Measurements from ENCODE around the gene KCNJ6.
A peak's percentile ranks its signal among the peaks of the same experiment; 100 is the strongest.
"Not testable (repeated sequence)": the region's sequence is repeated elsewhere in the genome, so short reads cannot be mapped to it uniquely, and the experiment has no call there.

KCNJ6 gene

GRCh38 chr21:37593740-37594471 lies 322.4 kb downstream of the KCNJ6 start:
- DNase-seq (ENCODE audit: low read depth in 2 of 2), result peak in 1 of 2 donors; percentile 16
- H3K4me3 ChIP-seq (replicated peaks in 1 of 2; ENCODE audit: low read depth in 2 of 2, low read length in 2 of 2), result no peak overlapping the region
- TF ChIP-seq, protein P1, sequence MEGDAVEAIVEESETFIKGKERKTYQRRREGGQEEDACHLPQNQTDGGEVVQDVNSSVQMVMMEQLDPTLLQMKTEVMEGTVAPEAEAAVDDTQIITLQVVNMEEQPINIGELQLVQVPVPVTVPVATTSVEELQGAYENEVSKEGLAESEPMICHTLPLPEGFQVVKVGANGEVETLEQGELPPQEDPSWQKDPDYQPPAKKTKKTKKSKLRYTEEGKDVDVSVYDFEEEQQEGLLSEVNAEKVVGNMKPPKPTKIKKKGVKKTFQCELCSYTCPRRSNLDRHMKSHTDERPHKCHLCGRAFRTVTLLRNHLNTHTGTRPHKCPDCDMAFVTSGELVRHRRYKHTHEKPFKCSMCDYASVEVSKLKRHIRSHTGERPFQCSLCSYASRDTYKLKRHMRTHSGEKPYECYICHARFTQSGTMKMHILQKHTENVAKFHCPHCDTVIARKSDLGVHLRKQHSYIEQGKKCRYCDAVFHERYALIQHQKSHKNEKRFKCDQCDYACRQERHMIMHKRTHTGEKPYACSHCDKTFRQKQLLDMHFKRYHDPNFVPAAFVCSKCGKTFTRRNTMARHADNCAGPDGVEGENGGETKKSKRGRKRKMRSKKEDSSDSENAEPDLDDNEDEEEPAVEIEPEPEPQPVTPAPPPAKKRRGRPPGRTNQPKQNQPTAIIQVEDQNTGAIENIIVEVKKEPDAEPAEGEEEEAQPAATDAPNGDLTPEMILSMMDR (IDR thresholded peaks at IDR 0.05; ENCODE audit: low read depth, low read length), result no peak

GRCh38 chr21:37593015-37593414 lies 323.2 kb downstream of the KCNJ6 start:
- peak in 1 of 2 donors; percentile 9 for DNase-seq (ENCODE audit: low read depth in 2 of 2)
- TF ChIP-seq, protein P1 (IDR thresholded peaks at IDR 0.05; ENCODE audit: low read depth, low read length), result no peak
- H3K4me3 ChIP-seq (replicated peaks in 1 of 2; ENCODE audit: low read depth in 2 of 2, low read length in 2 of 2), result no peak overlapping the region

DNA sequence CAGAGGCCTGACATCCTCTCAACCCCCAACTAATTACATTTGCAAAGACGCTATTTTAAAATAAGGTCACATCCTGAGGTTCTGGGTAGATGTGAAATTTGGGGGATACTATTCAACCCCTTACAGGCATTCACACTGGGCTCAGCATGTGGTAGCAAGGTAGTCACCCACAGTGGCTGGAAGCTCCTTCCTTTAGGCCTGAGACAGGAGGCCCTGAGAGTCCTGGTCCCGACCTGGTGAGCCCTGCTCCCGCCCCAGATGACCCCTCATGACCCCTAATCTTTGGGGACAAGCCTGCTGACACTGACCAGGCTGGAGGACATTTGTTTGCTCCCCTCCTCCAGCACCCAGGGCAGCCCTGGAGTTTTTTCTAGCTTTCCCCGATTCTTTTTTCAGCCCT lies 323.8 kb downstream of the KCNJ6 start:
- no peak overlapping the region for H3K4me3 ChIP-seq (replicated peaks in 1 of 2; ENCODE audit: low read depth in 2 of 2, low read length in 2 of 2)
- DNase-seq (ENCODE audit: low read depth in 2 of 2), result no peak
- TF ChIP-seq, protein P1 (IDR thresholded peaks at IDR 0.05; ENCODE audit: low read depth, low read length), result no peak

DNA sequence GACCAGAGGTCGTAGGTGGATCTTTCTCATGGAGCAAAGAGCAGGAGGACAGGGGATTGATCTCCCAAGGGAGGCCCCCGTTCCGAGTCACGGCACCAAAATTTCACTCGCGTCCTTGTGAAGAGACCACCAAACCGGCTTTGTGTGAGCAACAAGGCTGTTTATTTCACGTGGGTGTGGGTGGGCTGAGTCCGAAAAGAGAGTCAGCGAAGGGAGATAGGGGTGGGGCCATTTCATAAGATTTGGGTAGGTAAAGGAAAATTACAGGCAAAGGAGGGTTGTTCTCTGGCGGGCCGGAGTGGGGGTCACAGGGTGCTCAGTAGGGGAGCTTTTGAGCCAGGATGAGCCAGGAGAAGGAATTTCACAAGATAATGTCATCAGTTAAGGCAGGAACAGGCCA lies 324.3 kb downstream of the KCNJ6 start:
- H3K4me3 ChIP-seq (replicated peaks in 1 of 2; ENCODE audit: low read depth in 2 of 2, low read length in 2 of 2); DNase-seq (ENCODE audit: low read depth in 2 of 2): not testable (repeated sequence)

GRCh38 chr21:37590836-37591235 lies 325.4 kb downstream of the KCNJ6 start:
- H3K4me3 ChIP-seq (replicated peaks in 1 of 2; ENCODE audit: low read depth in 2 of 2, low read length in 2 of 2); DNase-seq (ENCODE audit: low read depth in 2 of 2): not testable (repeated sequence)

DNA sequence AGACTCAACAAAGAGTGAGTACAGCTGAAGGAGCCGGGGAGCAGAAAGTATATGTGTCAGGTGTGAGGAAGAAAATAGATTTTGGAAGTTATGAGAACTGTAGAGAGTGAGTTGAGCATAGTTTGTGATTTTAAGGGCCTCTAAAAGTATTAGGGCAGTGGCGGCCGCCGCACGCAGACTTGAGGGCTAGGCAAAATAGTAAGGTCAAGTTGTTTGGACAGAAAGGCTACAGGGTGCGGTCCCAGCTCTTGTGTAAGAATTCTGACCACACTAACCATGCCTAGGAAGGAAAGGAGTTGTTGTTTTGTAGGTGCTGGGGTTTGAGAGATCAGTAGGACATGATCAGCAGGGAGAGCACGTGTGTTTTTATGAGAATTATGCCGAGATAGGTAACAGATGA lies 327.6 kb downstream of the KCNJ6 start:
- not testable (repeated sequence) for H3K4me3 ChIP-seq (replicated peaks in 1 of 2; ENCODE audit: low read depth in 2 of 2, low read length in 2 of 2); DNase-seq (ENCODE audit: low read depth in 2 of 2)

GRCh38 chr21:37587635-37588177 lies 328.6 kb downstream of the KCNJ6 start:
- no peak overlapping the region for H3K4me3 ChIP-seq (replicated peaks in 1 of 2; ENCODE audit: low read depth in 2 of 2, low read length in 2 of 2)
- TF ChIP-seq, protein P1 (IDR thresholded peaks at IDR 0.05; ENCODE audit: low read depth, low read length), result no peak
- no peak for DNase-seq (ENCODE audit: low read depth in 2 of 2)

DNA sequence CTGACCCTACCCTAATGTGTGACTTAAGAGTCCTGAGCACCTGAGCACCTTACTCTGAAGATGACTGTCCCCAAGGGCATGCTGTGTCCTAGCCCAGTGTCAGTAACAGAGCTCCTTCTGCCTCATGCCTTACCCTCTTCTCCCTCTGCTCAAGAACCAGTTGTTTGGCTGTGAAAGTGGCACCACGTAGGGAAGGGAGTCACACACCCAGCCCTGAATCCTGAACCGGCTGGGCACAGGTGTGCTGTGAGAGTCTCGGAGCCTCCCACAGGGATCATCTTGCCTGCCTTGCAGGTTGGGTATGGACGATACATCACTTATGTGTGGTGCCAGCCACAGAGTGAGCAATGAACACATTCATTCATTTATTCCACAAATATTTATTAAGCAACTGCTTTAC lies 329.1 kb downstream of the KCNJ6 start:
- DNase-seq (ENCODE audit: low read depth in 2 of 2), result no peak
- TF ChIP-seq, protein P1 (IDR thresholded peaks at IDR 0.05; ENCODE audit: low read depth, low read length), result no peak
- no peak overlapping the region for H3K4me3 ChIP-seq (replicated peaks in 1 of 2; ENCODE audit: low read depth in 2 of 2, low read length in 2 of 2)

All from cardiac fibroblast (primary cell).